Vagina (tissue), 2 donors: Measurements from ENCODE around the gene MT1F.

Experiments
- CTCF ChIP-seq, 3 experiments: fragments of 450-650 bp in 2 of 3; fragments of 200-600 bp in 1 of 3; sonication (generic) in 1 of 3; IDR thresholded peaks; one replicate each; pipeline ENCODE4 v1.5.1; 2017 to 2019; ENCODE audit warnings: antibody characterized with exemption in 3 of 3, mild to moderate bottlenecking in 2 of 3, moderate library complexity in 2 of 3
- POLR2A ChIP-seq, 2 donors: fragments of 450-650 bp; IDR thresholded peaks; one replicate each; pipeline ENCODE4 v1.6.1; 2017; ENCODE audit warnings: antibody characterized with exemption in 2 of 2, mild to moderate bottlenecking in 2 of 2, moderate library complexity in 2 of 2

DNA sequence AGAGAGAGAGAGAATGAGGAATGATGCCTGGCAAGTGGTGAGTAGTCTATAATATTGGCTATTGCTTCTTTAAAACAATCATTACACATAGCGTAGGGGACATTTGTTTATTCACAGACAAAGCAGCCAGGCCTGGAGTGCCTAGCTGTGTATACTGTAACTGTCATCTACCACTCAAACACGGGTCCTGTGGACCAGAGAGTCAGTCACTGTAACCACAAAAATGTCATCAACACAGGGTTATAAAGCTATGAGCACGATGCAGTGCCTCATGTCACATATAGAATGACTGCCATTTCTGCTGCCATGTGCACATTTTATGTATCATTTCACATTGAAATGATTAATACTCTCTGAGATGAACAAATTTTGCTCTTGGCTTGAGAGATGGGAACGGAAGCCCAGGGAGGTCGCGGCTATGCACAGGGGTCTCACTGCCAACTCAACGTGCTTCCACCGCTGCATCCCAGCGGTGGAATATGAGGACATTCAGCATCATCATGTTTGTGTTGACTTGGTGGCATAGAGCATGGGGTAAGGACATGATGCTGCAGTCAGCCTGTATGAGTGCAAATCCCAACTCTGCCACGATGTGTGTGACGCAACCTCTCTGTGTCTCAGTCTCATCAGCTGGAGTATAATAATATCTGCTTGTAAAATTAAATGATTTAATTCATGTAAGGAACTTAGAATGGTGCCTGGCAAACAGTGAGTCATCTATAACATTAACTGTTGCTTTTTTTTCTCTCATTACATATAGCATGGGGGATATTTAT lies 15.2 kb downstream of the MT1F start:
- TF ChIP-seq CTCF (IDR thresholded peaks at IDR 0.05) (no peak), POLR2A (IDR thresholded peaks at IDR 0.05) (no peak)
